ENCODE data around the gene GSN. TPM values are rescaled to one million over a fixed set of nuclear protein-coding genes. Genes with fewer than 3 reads are reported as not detected.

The GSN gene
- total and polyA plus RNA-seq, 2 of the 8 experiments (the other 6 are each of a cell fraction or from before 2014, with no cell fraction given): 52.3 to 94.5 TPM

DNA sequence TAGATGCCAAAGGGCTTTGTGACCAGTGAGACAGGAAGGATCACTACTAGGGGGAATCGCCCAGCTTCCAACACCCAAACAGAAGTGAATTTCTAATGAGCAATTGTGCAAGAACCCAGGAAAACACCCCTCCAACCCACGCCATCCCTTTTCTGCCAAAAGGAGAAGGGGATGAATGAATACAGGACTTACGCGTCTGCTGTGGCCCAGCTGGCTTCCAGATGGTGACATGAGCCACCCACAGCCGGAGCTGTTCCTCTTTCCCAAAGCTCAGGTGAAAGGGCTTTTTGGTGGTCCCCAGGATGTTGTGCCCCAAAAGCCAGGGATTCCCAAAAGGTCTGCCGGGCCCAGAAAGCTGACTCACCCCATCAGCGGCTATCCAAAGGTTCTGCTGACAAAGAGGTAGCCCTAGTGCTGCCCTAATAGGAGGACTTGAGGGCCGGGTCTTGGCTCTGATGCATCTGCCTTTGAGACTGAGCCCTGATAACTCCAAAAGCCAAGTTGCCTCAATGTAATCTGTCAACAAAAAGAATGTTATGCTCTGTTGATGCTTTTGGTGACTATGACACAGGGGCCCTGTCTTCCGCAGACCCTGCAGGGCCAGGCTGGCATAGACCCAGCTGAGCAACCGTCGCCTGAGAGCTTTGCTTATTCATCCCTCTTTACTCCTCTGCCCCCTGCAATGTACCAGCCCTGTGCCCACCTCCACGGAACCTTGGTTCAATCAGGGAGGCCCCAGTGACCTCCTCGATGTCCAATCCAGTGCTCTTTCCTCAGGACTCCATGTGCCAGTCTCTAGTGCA, 14.5 kb downstream of the GSN start:
- no peak overlapping the region for H3K9ac ChIP-seq (replicated peaks in 1 of 4; ENCODE audit: extremely low read depth in 1 of 4, low read depth in 3 of 4, low read length in 3 of 4)
- H3K4ac ChIP-seq (replicated peaks; ENCODE audit: insufficient read length, low read depth, low read length): no peak overlapping the region
- H3K4me2 ChIP-seq (ENCODE audit: insufficient read depth in 1 of 2, low read depth in 2 of 2, low read length in 2 of 2): no peak overlapping the region
- peaks cover 13 to 74% (median 66%) of the 10 kb centered on the region in 4 experiments for H3K27me3 ChIP-seq (replicated peaks in 1 of 4; ENCODE audit: control insufficient read depth in 3 of 4, extremely low read depth in 1 of 4, insufficient read depth in 3 of 4, low read length in 3 of 4)
- no peak overlapping the region for H2AFZ ChIP-seq (ENCODE audit: low read length)
- no peaks in the 10 kb centered on the region for H3K36me3 ChIP-seq (ENCODE audit: control insufficient read depth in 2 of 4, insufficient read depth in 4 of 4, low read length in 3 of 4)
- no peak overlapping the region for H2AK5ac ChIP-seq (ENCODE audit: low read depth, low read length)
- peaks cover 6 to 13% (median 11%) of the 10 kb centered on the region in 4 experiments; a peak in 6 of 7 replicates for H3K4me1 ChIP-seq (replicated peaks in 1 of 4; ENCODE audit: control insufficient read depth in 3 of 4, insufficient read depth in 4 of 4, low read length in 3 of 4)
- no peak overlapping the region for H3K18ac ChIP-seq (ENCODE audit: extremely low read depth, low read length)
- H4K20me1 ChIP-seq (replicated peaks in 1 of 2; ENCODE audit: control insufficient read depth in 1 of 2, insufficient read depth in 2 of 2, low read length in 2 of 2): peaks cover 5 to 17% of the 10 kb centered on the region in 2 experiments
- H3K23ac ChIP-seq (ENCODE audit: insufficient read length): no peak overlapping the region
- H3K23me2 ChIP-seq (ENCODE audit: low read depth, low read length): no peaks in the 10 kb centered on the region; the same call in 1 of the 2 replicates
- no peak overlapping the region for H2BK5ac ChIP-seq (ENCODE audit: low read depth, low read length)
- FAIRE-seq: no peak
- no peak overlapping the region for H2BK12ac ChIP-seq (ENCODE audit: low read depth, low read length)
- no peak for TF ChIP-seq CHD1 (IDR thresholded peaks at IDR 0.05; ENCODE audit: low read depth, low read length)
- TF ChIP-seq YY1 (IDR thresholded peaks at IDR 0.05; ENCODE audit: low read depth, low read length): no peak
- no peak for TF ChIP-seq RBBP5 (IDR thresholded peaks at IDR 0.05; ENCODE audit: borderline replicate concordance, low read depth, low read length)
- TF ChIP-seq RAD21 (IDR thresholded peaks at IDR 0.05 in 1 of 2, conservative IDR thresholded peaks at IDR 0.05 in 1 of 2; ENCODE audit: low read depth in 2 of 2, low read length in 2 of 2): no peak
- no peak for TF ChIP-seq CTBP2 (IDR thresholded peaks at IDR 0.05; ENCODE audit: borderline replicate concordance, insufficient read depth, insufficient read length, low read length)
- TF ChIP-seq SIN3A (conservative IDR thresholded peaks at IDR 0.05 in 1 of 2, IDR thresholded peaks at IDR 0.05 in 1 of 2; ENCODE audit: low read depth in 1 of 2, low read length in 2 of 2): no peak
- TF ChIP-seq TAF1 (IDR thresholded peaks at IDR 0.05; ENCODE audit: low read depth, low read length): no peak
- no peak for TF ChIP-seq RFX5 (IDR thresholded peaks at IDR 0.05; ENCODE audit: borderline replicate concordance, low read depth, low read length)
- no peak for TF ChIP-seq SAP30 (IDR thresholded peaks at IDR 0.05; ENCODE audit: insufficient read depth, insufficient replicate concordance, low read length)
- no peak for TF ChIP-seq TBP (IDR thresholded peaks at IDR 0.05; ENCODE audit: low read depth, low read length)
- no peak for TF ChIP-seq SRF (IDR thresholded peaks at IDR 0.05; ENCODE audit: low read depth, low read length)
- no peak for TF ChIP-seq CREB1 (IDR thresholded peaks at IDR 0.05)
- no peak overlapping the region for H3K4me3 ChIP-seq (ENCODE audit: extremely low read depth in 1 of 4, insufficient read depth in 2 of 4, low read depth in 3 of 4, low read length in 4 of 4)
- ChIA-PET POLR2A (ENCODE audit: partially characterized antibody) (no interaction called here), CTCF (ENCODE audit: partially characterized antibody) (interaction anchor here (0.6 to 4.2 kb wide), 9 partner anchors 11 to 180 kb away, joined by 3 to 42 read pairs (median 3); partner anchors contain the start of gene GSN)
- H4K5ac ChIP-seq (ENCODE audit: insufficient read length, low read depth, low read length): no peak overlapping the region
- no peak overlapping the region for H4K91ac ChIP-seq (replicated peaks; ENCODE audit: insufficient read length, low read length)
- H2BK120ac ChIP-seq (replicated peaks; ENCODE audit: low read depth, low read length): no peak overlapping the region
- DNase-seq (ENCODE audit: low read depth in 1 of 2, low spot score in 2 of 2): no peak
- H3K27ac ChIP-seq (ENCODE audit: low read depth, low read length): no peak overlapping the region
- no peak overlapping the region for H3K56ac ChIP-seq (replicated peaks; ENCODE audit: insufficient read length, low read depth, low read length)
- H3K79me2 ChIP-seq (ENCODE audit: control insufficient read depth in 1 of 2, insufficient read depth in 2 of 2, low read length in 2 of 2): no peaks in the 10 kb centered on the region
- H2BK20ac ChIP-seq (ENCODE audit: low read length): no peak overlapping the region
- H3K9me3 ChIP-seq (ENCODE audit: insufficient read depth in 2 of 2, low read depth in 1 of 2, low read length in 1 of 2): no peaks in the 10 kb centered on the region
- 82% methylated on average over 13 of the region's 13 CpGs; no CpG with 5 or more reads in 1 of the 2 experiments for WGBS, 2 experiments (ENCODE audit: extremely low coverage in 1 of 2, insufficient coverage in 1 of 2, insufficient read length in 1 of 2, insufficient replicate concordance in 2 of 2, low coverage in 1 of 2, low lambda C conversion rate in 2 of 2, missing lambda C conversion rate in 1 of 2)
- H2BK15ac ChIP-seq (ENCODE audit: low read length): no peak overlapping the region
- no peaks in the 10 kb centered on the region for H3K79me1 ChIP-seq (ENCODE audit: low read depth, low read length)
- no peak overlapping the region for H3K14ac ChIP-seq (ENCODE audit: insufficient read length)
- no peak overlapping the region for H4K8ac ChIP-seq (ENCODE audit: extremely low read depth, insufficient read depth, low read length)

All from H1 (cell line).